ENCODE results near the gene GRIA1.

GRIA1 gene

DNA sequence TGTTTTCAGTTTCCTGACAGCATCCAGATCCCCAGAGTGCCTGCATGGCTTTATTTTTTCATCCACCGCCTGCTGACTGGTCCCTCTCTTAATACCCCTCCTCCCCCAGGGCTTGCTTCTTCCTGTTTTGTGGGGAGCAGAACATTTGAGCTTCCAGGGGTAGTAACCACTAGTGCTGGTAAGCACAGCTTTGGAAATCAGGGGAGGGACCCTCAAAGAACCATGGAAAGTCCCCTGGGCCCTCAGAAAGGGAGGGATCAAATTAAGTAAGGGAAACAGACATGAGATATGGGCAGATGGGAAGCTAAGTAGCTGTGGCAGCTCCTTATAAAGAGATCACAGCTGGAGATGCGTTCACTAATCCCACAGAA is 26.8 kb downstream of the GRIA1 start:
- Mint-ChIP-seq H3K4me1 (ENCODE audit: low read depth) (no peaks in the 10 kb centered on the region), H3K36me3 (ENCODE audit: low read depth) (no peaks in the 10 kb centered on the region), H3K9me3 (peaks cover 5% of the 10 kb centered on the region), H3K27me3 (ENCODE audit: low read depth) (no peaks in the 10 kb centered on the region), H3K27ac (no peak overlapping the region), H3K4me3 (no peak overlapping the region)

DNA sequence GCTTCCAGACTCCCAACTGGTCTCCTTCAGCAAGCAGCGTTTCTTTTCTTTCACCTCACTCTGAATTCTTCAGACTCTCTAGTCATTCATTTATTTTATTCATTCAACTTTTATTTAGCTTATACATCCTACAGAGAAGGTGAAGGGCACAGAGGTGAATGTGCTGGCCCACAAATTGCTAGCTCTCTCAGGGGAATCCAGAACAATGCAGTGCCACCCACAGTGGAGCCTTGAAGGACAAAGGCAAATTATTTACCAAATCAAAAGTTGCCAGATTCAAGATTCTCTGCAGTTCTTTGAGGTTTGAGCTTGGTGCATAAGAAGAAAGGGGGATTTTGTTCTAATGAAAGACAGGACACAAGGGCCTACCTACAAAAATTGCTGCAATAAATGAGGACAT is 29.7 kb downstream of the GRIA1 start:
- H3K27ac Mint-ChIP-seq: no peak overlapping the region
- H3K9me3 Mint-ChIP-seq: no peaks in the 10 kb centered on the region
- H3K27me3 Mint-ChIP-seq (ENCODE audit: low read depth): no peaks in the 10 kb centered on the region
- no peaks in the 10 kb centered on the region for H3K36me3 Mint-ChIP-seq (ENCODE audit: low read depth)
- H3K4me3 Mint-ChIP-seq: no peak overlapping the region
- H3K4me1 Mint-ChIP-seq (ENCODE audit: low read depth): no peaks in the 10 kb centered on the region

DNA sequence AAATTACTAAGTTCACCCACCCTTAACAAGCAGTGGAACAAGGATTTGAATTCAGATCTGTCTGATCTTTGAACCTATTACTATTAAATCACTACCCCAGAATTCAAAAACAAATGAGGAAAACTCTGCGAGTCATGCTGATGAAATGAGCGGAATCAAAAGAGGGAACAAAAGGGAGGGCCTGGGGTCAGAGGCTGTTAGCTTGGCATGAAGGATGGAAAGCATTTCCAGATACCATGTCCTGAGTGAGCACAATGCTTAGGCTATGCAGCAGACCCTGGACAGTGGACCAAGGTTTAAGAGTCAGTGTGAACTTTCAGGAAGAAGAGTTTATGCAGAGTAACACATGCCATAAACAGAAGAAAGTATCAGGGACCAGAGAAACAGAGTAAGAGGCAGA is 30.5 kb downstream of the GRIA1 start:
- H3K36me3 Mint-ChIP-seq (ENCODE audit: low read depth): no peaks in the 10 kb centered on the region
- H3K4me1 Mint-ChIP-seq (ENCODE audit: low read depth): no peaks in the 10 kb centered on the region
- no peaks in the 10 kb centered on the region for H3K9me3 Mint-ChIP-seq
- no peaks in the 10 kb centered on the region for H3K27me3 Mint-ChIP-seq (ENCODE audit: low read depth)
- H3K4me3 Mint-ChIP-seq: no peak overlapping the region
- H3K27ac Mint-ChIP-seq: no peak overlapping the region

GRCh38 chr5:153523211-153523610 is 32.7 kb downstream of the GRIA1 start:
- H3K9me3 Mint-ChIP-seq: no peaks in the 10 kb centered on the region
- no peaks in the 10 kb centered on the region for H3K36me3 Mint-ChIP-seq (ENCODE audit: low read depth)
- no peak overlapping the region for H3K27ac Mint-ChIP-seq
- H3K4me3 Mint-ChIP-seq: no peak overlapping the region
- no peaks in the 10 kb centered on the region for H3K27me3 Mint-ChIP-seq (ENCODE audit: low read depth)
- H3K4me1 Mint-ChIP-seq (ENCODE audit: low read depth): no peaks in the 10 kb centered on the region

DNA sequence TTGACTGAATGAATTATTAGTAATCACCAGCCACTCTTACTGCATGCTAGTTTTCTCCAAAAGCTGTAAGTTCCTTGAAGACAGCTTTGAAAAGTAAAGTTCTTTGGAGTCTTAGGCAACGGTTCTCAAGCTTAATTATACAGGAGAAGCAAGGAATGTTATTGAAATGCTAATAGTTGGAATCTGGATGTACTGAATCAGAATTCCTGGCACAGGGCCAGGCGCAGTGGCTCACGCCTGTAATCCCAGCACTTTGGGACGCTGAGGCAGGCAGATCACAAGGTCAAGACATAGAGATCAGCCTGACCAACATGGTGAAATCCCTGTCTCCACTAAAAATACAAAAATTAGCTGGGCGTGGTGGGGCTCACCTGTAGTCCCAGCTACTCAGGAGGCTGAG is 33.4 kb downstream of the GRIA1 start:
- no peaks in the 10 kb centered on the region for H3K9me3 Mint-ChIP-seq
- no peak overlapping the region for H3K27ac Mint-ChIP-seq
- no peaks in the 10 kb centered on the region for H3K4me1 Mint-ChIP-seq (ENCODE audit: low read depth)
- no peaks in the 10 kb centered on the region for H3K27me3 Mint-ChIP-seq (ENCODE audit: low read depth)
- H3K4me3 Mint-ChIP-seq: no peak overlapping the region
- H3K36me3 Mint-ChIP-seq (ENCODE audit: low read depth): no peaks in the 10 kb centered on the region

DNA sequence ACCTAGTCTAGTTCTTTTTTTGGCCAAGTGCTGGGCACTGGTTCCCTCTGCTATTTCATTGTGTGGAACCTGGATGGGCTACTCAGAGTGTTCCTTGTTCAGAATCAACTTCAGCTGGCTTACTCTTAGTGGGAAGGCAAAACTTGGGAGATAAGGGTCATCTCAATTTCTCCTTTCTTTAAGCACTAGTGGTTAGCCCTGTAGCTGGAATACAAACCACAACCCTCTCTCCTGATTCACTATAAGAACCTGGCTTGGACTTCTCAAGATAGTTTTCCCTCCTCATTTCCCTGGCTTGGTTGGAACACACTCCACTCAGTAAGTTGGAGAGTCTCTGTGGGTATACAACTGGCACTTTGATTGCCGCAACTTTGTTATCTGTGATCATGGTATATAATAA is 35.1 kb downstream of the GRIA1 start:
- Mint-ChIP-seq H3K36me3 (ENCODE audit: low read depth) (no peaks in the 10 kb centered on the region), H3K4me3 (no peak overlapping the region), H3K4me1 (ENCODE audit: low read depth) (no peaks in the 10 kb centered on the region), H3K9me3 (no peaks in the 10 kb centered on the region), H3K27ac (no peak overlapping the region), H3K27me3 (ENCODE audit: low read depth) (no peaks in the 10 kb centered on the region)

DNA sequence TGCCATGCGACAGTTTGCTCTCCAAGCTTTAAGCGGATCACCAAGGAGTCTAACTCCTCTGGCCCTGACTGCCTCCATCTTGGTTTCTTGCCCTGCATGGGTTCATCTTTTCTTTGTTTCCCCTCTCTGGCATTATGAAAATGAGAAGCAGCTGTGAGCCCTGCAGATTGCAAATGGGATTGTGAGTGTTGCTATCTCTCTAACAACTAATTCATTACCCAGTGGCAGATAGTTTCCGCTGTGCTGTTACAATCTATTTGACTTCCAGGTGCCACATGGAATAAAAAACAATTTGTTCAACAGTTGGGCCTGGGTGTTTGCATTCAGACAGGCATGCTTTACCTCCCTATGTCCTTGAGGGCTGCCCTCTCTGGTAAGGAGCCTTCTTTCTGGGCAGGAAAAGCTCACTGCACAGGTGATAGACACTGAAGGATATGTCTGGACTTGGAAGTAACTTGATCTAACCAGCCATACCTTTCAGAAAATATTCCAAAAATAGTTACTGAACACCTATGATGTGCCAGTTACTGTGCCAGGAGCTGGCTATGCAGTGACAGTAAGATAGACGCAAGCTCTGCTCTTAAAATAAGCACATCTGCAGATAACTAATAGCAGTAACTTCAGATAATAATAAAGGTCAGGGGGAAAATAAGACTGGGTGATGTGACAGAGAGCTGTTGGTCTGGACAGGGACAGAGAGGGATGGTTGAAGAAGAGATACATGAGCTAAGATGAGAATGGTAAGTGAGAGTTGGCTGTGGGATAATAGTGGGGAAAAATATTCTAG is 40.1 kb downstream of the GRIA1 start:
- no peaks in the 10 kb centered on the region for H3K4me1 Mint-ChIP-seq (ENCODE audit: low read depth)
- no peaks in the 10 kb centered on the region for H3K27me3 Mint-ChIP-seq (ENCODE audit: low read depth)
- no peaks in the 10 kb centered on the region for H3K9me3 Mint-ChIP-seq
- H3K4me3 Mint-ChIP-seq: no peak overlapping the region
- H3K27ac Mint-ChIP-seq: no peak overlapping the region
- H3K36me3 Mint-ChIP-seq (ENCODE audit: low read depth): no peaks in the 10 kb centered on the region

- Mint-ChIP-seq H3K4me3 (no peak overlapping the region), H3K9me3 (no peaks in the 10 kb centered on the region), H3K4me1 (ENCODE audit: low read depth) (no peaks in the 10 kb centered on the region), H3K27me3 (ENCODE audit: low read depth) (no peaks in the 10 kb centered on the region), H3K27ac (no peak overlapping the region), H3K36me3 (ENCODE audit: low read depth) (no peaks in the 10 kb centered on the region)
Observed at GRCh38 chr5:153533546-153533945, 43.1 kb downstream of the GRIA1 start.

DNA sequence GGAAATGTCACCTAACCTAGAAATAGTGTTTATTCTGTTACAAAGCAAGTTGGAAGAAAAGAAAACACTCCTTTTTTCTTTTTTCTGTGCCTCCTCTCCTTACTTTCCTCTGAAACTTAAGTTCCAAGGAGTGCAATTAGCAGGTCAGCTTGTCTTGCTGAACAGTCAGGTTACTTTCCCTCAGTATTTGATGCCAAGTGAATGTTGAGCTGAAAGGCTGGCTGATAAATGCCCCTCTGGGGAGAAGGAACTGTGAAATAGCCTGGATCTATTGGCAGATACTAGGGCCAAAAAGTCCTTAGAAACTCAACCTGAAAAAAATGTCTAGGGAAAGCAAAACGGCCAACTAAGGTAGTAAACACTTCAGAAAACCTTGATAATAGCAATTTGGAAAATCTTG is 43.6 kb downstream of the GRIA1 start:
- Mint-ChIP-seq H3K27me3 (ENCODE audit: low read depth) (no peaks in the 10 kb centered on the region), H3K4me3 (no peak overlapping the region), H3K27ac (no peak overlapping the region), H3K9me3 (no peaks in the 10 kb centered on the region), H3K36me3 (ENCODE audit: low read depth) (no peaks in the 10 kb centered on the region), H3K4me1 (ENCODE audit: low read depth) (no peaks in the 10 kb centered on the region)

DNA sequence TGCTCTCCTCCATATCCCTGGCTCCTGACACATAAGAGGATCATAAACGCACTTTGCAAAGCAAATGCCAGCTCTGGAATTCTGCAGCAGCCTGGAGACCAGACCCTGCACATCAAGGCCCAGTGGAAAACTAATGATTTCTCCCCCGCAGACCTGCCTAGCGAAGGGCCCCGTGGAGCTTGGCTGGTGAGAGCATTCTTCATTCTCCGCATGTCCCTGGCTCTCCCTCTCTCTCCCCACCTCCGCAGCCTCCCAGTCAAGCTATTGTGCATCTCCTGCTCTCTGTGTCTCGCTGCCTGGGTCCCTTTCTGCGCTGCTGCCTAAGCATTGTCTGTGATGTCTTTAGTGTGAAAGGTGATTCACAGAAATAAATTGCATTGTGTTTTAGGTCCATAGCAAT is 46.7 kb downstream of the GRIA1 start:
- no peak overlapping the region for H3K4me3 Mint-ChIP-seq
- no peaks in the 10 kb centered on the region for H3K36me3 Mint-ChIP-seq (ENCODE audit: low read depth)
- no peaks in the 10 kb centered on the region for H3K9me3 Mint-ChIP-seq
- H3K27me3 Mint-ChIP-seq (ENCODE audit: low read depth): no peaks in the 10 kb centered on the region
- no peak overlapping the region for H3K27ac Mint-ChIP-seq
- H3K4me1 Mint-ChIP-seq (ENCODE audit: low read depth): no peaks in the 10 kb centered on the region

- no peak overlapping the region for H3K27ac Mint-ChIP-seq
- H3K9me3 Mint-ChIP-seq: peaks cover 3% of the 10 kb centered on the region
- no peaks in the 10 kb centered on the region for H3K4me1 Mint-ChIP-seq (ENCODE audit: low read depth)
- no peaks in the 10 kb centered on the region for H3K36me3 Mint-ChIP-seq (ENCODE audit: low read depth)
- no peaks in the 10 kb centered on the region for H3K27me3 Mint-ChIP-seq (ENCODE audit: low read depth)
- no peak overlapping the region for H3K4me3 Mint-ChIP-seq
Observed at GRCh38 chr5:153539983-153540382, 49.5 kb downstream of the GRIA1 start.

GRCh38 chr5:153542536-153542935 is 52.1 kb downstream of the GRIA1 start:
- no peak overlapping the region for H3K27ac Mint-ChIP-seq
- no peaks in the 10 kb centered on the region for H3K4me1 Mint-ChIP-seq (ENCODE audit: low read depth)
- peaks cover 3% of the 10 kb centered on the region for H3K9me3 Mint-ChIP-seq

GRCh38 chr5:153543288-153543687 is 52.8 kb downstream of the GRIA1 start:
- no peak overlapping the region for H3K4me3 Mint-ChIP-seq
- H3K27ac Mint-ChIP-seq: no peak overlapping the region
- H3K9me3 Mint-ChIP-seq: peaks cover 3% of the 10 kb centered on the region
- H3K4me1 Mint-ChIP-seq (ENCODE audit: low read depth): no peaks in the 10 kb centered on the region
- H3K36me3 Mint-ChIP-seq (ENCODE audit: low read depth): no peaks in the 10 kb centered on the region
- no peaks in the 10 kb centered on the region for H3K27me3 Mint-ChIP-seq (ENCODE audit: low read depth)

More at GRCh38 chr5:153542536-153542935, 52.1 kb downstream of the GRIA1 start:
- Mint-ChIP-seq H3K27me3 (ENCODE audit: low read depth) (no peaks in the 10 kb centered on the region), H3K36me3 (ENCODE audit: low read depth) (no peaks in the 10 kb centered on the region), H3K4me3 (no peak overlapping the region)

- Mint-ChIP-seq H3K4me1 (ENCODE audit: low read depth) (no peaks in the 10 kb centered on the region), H3K27ac (no peak overlapping the region), H3K36me3 (ENCODE audit: low read depth) (no peaks in the 10 kb centered on the region), H3K9me3 (peaks cover 3% of the 10 kb centered on the region), H3K4me3 (no peak overlapping the region), H3K27me3 (ENCODE audit: low read depth) (no peaks in the 10 kb centered on the region)
Observed at GRCh38 chr5:153543959-153544470, 53.5 kb downstream of the GRIA1 start.

DNA sequence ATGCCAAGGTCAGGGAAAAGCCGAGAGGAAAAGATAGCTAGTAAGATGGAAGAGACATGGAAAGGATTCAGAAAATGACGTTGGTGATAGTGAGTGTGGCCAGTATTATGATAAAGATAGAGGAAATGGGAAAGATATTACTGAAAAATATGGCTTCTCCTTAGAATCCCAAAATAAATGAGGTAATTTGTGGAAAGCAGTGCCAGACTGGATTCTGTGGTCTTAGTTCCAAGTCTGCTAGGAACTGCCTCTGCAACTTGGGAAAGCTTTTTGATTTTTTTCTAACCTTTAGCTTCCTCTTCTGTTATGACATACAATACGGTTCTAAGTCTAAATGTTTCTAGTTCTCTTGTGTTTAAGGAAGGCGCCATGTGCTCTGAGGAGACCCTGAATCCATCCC is 54.2 kb downstream of the GRIA1 start:
- no peaks in the 10 kb centered on the region for H3K27me3 Mint-ChIP-seq (ENCODE audit: low read depth)
- H3K4me3 Mint-ChIP-seq: no peak overlapping the region
- H3K9me3 Mint-ChIP-seq: peaks cover 3% of the 10 kb centered on the region
- no peak overlapping the region for H3K27ac Mint-ChIP-seq
- H3K36me3 Mint-ChIP-seq (ENCODE audit: low read depth): no peaks in the 10 kb centered on the region
- H3K4me1 Mint-ChIP-seq (ENCODE audit: low read depth): no peaks in the 10 kb centered on the region

DNA sequence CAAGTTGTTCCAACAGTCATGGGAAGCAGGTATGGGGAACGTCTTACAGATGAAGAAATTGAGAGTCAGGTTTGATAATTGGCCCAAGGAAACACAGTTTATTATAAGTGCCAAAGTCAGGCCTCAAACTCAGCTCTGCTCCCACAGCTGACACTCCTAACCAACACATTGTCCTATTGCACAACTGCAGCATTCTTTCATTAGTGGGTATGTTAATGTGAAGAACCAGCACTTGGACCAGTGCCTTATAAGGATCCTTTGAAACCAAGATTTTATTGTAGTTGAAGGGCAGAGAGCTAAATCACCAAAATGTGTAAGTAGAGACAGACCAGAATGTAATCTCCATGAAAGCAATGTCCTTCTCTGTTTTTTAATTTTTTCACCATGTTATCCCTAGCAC is 56.1 kb downstream of the GRIA1 start:
- no peak overlapping the region for H3K27ac Mint-ChIP-seq
- H3K27me3 Mint-ChIP-seq (ENCODE audit: low read depth): no peaks in the 10 kb centered on the region
- no peak overlapping the region for H3K4me3 Mint-ChIP-seq
- no peaks in the 10 kb centered on the region for H3K4me1 Mint-ChIP-seq (ENCODE audit: low read depth)
- H3K36me3 Mint-ChIP-seq (ENCODE audit: low read depth): no peaks in the 10 kb centered on the region
- H3K9me3 Mint-ChIP-seq: peaks cover 3% of the 10 kb centered on the region

All from T-helper 1 cell treated with Interleukin-12 subunit alpha and Interleukin-12 subunit beta and Interleukin-4 antibody, amounts not matched to agents 30 μg/mL and 1 μg/mL, for 36 hours (primary cell).